HG02870 (cell line): ENCODE measurements around the gene DACH2.

Experiments used
- ATAC-seq: cut with Tn5 transposase; IDR thresholded peaks from one replicate; pipeline ENCODE4 v1.9.1; 2021; ENCODE audit warnings: mild to moderate bottlenecking, moderate library complexity; ENCODE audit not compliant: unreplicated experiment

The DACH2 gene

DNA sequence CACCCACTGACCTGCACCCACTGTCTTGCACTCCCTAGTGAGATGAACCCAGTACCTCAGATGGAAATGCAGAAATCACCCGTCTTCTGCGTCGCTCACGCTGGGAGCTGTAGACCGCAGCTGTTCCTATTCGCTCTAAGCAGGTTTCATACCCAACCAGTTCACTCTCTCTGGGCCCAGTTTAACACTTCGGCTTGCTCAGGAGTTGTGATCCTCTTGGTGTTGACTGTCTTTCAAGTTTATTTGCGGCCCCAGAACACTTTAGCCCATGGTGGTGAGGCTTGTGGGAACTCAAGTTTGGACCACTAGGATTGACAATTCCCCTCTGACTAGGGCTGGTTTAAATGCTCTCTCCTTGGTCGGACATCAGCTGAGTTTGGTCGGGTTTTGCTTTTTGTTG, 147.0 kb downstream of the DACH2 start:
- ATAC-seq, result no peak

DNA sequence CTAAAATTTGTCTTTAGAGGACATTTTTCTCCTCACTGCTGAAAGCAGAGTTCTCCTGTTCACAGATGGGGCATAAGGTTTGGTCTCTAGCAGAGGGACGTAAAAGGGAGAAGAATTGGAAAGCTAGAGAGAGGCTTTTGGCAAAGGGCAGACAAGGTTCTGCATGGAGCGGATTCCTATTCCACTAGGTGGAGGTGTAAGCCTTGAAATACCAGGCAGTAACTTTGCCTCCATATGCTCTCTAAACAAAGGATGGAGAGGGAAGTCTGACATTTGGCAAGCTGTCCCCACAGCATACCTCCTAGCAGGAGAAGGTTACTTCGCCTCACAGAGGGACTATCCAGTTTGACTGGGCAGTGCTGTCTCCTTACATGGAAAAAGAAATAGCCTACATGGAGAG, 174.7 kb downstream of the DACH2 start:
- ATAC-seq, result no peak

- no peak for ATAC-seq
Observed at GRCh38 chrX:86329174-86329573, 180.9 kb downstream of the DACH2 start.

- ATAC-seq, result no peak
Observed at GRCh38 chrX:86348669-86349068, 200.4 kb downstream of the DACH2 start.

DNA sequence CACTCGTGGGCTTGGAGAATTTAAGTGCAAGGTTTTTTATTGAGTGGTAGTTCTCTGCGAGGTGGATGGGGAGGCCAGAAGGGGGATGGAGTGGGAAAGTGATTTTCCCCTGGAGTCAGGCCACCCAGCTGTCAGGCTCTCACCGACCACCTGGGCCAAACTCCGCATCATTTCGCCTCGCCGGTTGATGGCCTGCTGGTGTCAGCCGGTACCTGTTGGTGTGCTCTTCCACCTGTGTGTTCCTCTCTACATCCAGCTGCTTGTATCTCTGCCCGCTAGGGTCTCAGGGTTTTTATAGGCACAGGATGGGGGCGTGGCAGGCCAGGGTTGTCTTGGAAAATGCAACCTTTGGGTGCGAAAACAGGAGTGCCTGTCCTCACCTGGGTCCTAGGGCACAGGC, 200.9 kb downstream of the DACH2 start:
- no peak for ATAC-seq

DNA sequence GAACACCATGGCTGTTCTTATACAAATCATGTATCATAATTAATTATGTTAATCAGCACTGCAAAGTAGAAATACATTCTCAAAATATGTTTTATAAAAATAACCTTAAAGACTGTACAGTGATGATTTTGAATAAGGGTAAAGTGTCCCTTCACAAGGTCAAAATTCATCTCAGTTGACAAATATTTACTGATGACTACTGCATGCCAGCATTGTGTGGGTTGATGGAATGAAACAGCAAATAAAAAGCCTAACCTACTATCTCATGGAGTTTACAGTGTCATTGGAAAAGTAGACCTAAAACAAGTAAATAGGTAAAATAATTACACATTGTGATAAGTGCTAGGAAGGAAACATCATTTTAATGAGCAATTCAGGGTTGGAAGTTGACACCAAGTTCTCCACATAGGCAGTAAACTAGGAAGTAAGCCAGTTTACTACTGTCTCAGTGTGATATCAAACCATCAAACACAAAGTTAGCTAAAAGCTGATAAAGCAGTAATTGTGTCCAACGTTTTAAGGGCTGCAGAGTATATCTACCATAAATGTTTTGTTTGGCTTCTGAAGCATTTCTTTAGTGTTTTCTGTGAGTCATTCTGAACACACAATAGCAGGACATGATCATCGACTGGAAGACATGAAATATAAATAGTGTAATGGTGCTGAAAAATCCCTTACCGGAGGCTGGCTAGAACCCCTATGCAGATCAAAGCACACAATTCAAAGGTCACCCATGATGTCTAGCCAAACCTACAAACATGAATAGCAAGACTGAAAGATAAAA, 221.8 kb downstream of the DACH2 start:
- no peak for ATAC-seq

DNA sequence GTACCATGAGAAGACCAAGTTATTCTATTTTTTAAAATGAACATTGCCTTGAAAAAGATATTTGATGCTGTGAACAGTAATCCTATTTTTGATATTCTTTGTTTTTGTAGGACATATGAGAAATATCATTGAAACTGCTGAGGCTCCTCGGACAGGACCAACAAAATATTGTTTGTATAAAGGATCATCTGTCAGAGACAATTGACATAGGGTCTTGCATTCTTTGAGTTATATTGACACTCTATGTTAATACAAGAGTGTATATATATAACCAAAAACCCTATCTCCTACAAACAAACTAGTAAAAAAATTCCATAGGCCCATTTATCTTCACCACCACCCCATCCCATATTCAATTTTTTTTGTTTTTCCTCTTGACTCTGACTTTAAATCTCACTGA, 222.7 kb downstream of the DACH2 start:
- no peak for ATAC-seq

DNA sequence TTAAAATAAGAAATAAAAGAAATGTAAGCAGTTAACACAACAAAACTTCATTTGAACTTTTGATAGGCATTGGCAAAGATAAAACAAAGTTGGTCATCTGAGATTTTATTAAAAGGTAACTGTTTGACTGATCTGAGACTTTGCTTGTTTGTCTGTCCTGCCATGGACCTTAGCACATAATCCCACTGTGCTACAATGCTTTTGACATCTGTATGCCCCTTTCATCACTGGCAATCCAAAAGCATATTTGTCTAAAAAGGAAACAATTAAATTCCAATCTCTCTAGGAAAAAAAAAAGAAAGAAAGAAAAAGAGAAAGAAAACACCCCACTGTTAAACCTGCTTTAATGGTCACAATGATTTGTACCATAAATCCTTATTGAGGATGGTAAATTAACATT, 231.0 kb downstream of the DACH2 start:
- ATAC-seq, result no peak

DNA sequence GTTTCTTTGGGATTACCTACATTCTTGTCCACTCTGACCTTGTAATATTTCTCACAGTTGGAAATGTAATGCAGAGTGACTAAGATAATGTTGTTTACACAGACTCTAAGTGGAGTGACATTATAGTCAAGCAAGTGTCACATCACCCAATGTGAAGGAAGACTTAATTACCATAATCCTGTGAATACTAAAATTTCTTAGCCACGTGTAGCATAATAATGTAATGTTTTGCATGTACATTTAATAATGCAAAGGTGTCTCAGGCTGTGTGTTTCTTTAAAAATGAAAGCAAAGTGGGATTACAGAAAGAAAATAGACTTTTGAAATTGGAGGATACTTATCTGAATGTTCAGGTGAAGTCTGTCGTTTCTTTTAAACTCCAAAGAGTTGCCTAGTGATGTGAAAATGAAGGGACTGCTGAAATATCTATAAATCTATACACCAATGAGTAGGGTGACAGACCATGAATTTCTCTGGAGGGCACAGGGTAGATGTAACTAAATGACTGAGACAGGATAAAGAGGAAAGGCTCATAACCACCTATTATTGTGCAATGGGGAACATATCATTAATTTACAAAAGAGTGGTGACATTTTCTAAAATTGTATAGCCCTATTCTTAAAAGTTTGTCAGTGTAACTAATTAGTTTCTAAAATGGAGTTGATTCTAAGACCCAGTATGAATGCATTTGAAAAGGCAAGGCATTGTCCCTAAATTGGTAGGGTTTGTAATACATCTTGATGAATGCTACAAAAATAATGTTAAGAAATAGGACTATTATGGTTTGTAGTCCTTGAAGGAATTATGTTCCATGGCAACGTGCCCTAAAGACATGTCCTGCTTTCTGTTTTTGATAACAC, 235.7 kb downstream of the DACH2 start:
- no peak for ATAC-seq

DNA sequence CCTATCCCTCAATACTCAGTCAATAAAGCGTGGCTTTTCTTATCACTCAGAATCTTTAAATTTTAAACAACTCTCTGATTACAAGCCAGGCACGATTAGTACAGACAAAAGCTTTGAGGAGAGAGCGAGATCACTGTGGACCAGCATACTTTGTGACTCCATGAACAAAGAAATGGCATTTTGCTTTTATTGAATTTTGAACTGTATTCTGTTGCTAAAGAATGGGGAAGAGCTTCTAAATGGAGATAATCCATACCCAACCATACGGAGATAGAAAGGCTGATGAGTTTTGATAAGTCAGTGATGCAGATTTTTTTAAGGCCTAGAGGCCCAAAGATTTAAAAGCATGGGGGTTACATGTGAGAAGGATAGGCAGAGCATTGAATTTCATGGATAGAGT, 259.1 kb downstream of the DACH2 start:
- no peak for ATAC-seq

DNA sequence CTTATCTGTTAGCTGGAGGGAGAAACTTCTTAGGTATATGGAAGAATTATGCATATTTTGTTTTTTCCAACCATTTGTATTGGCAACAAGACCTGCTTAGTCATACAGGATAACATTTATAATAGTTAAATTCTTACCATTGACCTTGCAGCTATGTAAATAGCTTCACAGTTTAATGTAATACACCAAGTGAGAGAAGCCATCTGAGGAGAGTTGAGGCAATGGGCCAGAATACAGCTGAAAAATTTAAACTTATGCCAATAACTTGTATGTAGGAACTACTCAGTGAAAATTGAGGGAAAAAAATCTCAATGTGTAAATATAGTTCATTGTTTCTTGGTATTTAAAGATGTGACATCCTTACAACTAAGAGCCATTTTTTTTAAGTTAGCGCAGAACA, 273.5 kb downstream of the DACH2 start:
- ATAC-seq, result no peak

GRCh38 chrX:86436116-86436515, 287.9 kb downstream of the DACH2 start:
- no peak for ATAC-seq

DNA sequence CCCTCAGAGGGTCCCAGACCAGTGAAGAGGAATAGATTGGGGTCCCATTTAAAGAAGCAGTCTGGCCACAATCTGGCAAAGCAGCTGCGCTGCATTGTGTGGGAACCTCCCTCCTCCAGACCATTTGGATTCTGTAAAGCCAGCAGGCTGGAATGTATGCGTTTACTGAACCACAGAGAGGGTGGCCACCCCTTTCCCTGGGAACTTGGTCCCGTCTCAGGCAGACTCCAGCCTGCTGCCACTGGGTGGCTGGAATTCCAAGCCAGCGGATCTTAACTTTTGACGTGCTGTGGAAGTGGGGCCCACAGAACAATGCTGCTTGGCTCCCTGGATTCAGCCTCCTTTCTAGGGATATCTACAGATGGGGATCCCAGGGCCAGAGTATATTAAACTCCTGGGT, 307.2 kb downstream of the DACH2 start:
- no peak for ATAC-seq

GRCh38 chrX:86460760-86461159, 312.5 kb downstream of the DACH2 start:
- ATAC-seq, result no peak

- ATAC-seq, result no peak
Observed at GRCh38 chrX:86504297-86504696, 356.0 kb downstream of the DACH2 start.

GRCh38 chrX:86507331-86507730, 359.1 kb downstream of the DACH2 start:
- ATAC-seq, result no peak

DNA sequence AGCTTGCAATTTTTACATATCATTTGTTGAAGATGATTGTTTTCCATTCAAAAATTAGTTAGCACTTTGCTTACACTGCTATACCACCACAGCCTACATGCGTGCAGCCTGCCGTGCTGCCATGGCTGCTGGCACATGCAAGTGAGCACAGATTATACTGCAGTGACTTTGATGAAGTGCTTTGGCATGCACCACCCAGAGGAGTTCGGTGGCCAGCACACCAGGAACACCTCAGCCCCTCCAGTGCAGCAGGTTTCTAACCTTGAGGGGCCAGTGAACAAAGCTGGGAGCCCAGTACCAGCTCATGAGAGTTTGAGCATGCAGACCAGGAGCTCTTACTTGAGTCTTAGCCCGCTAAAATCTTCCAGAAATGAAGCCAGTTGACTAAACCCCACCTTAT, 431.5 kb downstream of the DACH2 start:
- no peak for ATAC-seq

- peak; percentile 98 for ATAC-seq
Observed at GRCh38 chrX:86604607-86605006, 456.4 kb downstream of the DACH2 start.

- ATAC-seq, result no peak
Observed at GRCh38 chrX:86696951-86697350, 548.7 kb downstream of the DACH2 start.

DNA sequence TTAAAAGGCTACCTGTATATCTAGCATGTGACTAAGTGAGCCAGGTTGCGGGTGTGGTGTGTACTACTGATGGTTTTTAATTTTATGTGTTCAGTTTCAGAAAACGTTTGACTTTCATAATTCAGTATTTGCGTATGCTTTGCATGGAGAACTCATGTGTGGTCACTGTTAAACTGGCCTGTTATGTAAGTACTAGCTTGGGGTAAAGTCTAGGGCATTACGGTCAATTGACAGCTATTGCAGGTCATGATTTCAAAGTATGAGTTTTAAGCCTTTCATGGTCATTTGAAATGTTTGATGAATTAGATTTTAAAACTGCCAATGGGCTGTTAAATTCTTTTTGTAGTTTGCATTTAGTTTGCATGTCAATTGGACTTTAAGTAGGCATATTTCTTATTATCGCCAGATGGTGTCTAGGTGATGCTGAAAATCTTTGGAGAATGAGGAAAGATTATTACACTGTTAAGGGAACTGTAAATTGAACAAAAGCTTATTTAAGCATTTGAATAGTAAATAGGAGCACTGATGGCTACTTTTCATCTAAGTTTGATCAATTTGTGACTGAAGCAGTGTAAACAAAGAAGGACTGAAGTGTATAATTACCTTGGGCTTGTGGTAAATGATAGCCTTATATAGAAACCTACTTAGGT, 563.4 kb downstream of the DACH2 start:
- no peak for ATAC-seq

DNA sequence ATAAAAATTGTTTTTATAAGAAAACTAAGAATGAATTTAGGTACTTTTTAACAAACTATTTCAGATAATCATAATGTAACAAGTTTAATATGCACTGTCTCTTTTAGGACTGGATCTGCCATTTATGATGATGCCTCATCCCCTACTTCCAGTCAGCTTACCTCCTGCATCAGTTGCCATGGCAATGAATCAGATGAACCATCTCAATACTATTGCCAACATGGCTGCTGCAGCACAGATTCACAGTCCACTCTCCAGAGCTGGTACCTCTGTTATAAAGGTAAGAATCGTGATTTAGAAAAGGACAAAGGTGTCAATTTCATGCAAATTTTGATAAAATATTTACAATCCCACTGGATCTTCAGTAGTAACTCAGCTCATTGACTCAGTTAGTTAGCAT, 566.2 kb downstream of the DACH2 start:
- no peak for ATAC-seq

- no peak for ATAC-seq
Observed at GRCh38 chrX:86724277-86724676, 576.0 kb downstream of the DACH2 start.
